NCI-H1417 treated with DMSO at 0.1 percent for 48 hours (cell line): ENCODE measurements around the gene SLC34A1.

Experiments used
- DNase-seq: peaks from one replicate; lab custom pipeline; 2025; lab: John Stamatoyannopoulos, UW

SLC34A1 gene

GRCh38 chr5:177388521-177389052, 4.4 kb downstream of the SLC34A1 start:
- DNase-seq, result no peak

- DNase-seq, result no peak
Observed at GRCh38 chr5:177389241-177390169, 5.3 kb downstream of the SLC34A1 start.

DNA sequence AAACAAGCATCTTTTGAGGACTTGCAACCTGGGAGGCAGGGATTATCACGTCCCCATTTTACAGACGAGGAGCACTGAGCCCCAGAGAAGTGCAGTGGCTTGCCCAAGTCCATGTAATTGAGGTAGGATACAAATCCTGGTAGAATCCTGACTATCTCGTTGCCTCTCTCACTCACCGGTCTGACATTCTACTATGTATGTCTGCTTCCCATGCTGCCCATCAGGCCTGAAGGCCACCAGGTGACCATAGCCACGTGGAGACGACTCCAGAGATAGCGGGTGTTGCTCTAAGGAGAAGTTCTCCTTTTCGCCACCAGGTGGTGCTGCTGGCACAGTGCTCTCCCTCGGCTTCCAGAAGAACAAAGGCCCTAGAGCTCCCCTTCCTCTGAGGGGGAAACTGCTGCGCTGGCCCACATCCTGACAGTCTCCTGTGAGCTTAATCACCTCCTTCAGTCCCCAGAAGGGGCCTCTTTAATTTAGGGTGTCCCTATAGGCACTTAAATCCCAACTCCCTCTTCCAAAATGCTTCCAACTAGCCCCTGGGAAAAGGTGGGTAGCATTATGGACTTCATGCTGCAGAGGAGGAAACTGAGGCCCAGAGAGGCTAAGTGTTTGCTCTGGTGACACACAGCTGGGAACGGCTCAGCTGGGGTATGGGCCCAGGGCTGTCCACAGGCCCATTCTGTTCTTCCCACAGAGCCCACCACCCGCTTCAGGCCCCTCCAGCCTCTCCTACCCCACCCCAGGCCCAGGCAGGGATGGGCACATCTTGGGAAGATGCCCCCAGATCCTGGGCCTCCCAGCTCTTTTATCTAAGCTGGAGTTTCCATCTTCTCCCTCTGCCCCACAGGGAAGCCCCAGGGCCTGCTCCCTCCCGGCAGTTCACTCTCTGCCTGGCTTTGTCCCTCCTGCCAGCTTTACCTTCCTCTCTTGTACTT, 6.4 kb downstream of the SLC34A1 start:
- peak; percentile 27 for DNase-seq

DNA sequence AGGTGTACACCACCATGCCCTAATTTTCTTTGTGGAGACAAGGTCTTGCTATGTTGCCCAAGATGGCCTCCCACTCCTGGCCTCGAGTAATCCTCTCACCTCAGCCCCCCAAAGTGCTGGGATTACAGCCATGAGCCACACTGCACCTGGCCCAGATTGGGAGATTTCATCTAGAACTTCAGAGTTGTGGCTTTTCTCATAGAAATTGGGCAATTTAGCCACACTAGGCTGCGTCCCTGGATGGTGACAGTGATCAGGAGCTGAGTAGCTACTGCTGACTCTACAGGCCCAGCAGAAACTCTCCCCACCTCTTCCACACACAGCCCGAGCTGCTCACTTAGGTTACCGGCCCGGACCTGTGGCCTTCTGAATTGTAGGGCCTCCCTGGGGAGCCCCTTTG, 8.5 kb downstream of the SLC34A1 start:
- DNase-seq, result no peak

- DNase-seq, result no peak
Observed at GRCh38 chr5:177393206-177393765, 9.1 kb downstream of the SLC34A1 start.

DNA sequence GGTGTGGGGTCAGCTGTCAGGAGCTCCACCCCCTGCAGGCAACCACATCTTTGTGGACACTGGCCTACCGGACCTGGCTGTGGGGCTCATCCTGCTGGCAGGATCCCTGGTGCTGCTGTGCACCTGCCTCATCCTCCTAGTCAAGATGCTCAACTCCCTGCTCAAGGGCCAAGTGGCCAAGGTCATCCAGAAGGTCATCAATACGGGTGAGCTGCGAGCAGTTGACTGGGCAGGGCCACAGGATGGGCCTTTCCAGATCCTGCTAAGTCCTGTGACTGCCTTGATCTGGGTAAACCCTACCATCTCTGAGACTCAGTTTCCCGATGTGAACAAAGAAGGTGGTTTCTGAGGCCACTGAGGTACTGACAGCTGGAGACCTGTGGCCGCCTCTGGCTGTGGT, 9.8 kb downstream of the SLC34A1 start:
- no peak for DNase-seq

GRCh38 chr5:177396078-177396477, 11.8 kb downstream of the SLC34A1 start:
- no peak for DNase-seq

DNA sequence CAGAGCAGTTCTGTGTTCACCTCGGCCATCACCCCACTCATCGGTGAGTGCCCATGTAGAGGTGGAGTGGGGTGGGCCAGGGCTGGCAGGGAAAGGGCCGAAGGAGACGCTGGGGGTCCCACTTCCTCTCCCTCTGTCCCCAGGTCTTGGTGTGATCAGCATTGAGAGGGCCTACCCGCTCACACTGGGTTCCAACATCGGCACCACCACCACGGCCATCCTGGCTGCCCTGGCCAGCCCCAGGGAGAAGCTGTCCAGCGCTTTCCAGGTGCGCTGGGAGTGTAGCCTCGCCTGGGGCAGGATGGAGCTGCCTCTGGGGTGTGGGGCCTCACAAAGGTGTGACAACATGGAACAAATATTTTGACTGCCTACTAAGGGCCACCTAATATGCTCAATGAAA, 12.6 kb downstream of the SLC34A1 start:
- no peak for DNase-seq

DNA sequence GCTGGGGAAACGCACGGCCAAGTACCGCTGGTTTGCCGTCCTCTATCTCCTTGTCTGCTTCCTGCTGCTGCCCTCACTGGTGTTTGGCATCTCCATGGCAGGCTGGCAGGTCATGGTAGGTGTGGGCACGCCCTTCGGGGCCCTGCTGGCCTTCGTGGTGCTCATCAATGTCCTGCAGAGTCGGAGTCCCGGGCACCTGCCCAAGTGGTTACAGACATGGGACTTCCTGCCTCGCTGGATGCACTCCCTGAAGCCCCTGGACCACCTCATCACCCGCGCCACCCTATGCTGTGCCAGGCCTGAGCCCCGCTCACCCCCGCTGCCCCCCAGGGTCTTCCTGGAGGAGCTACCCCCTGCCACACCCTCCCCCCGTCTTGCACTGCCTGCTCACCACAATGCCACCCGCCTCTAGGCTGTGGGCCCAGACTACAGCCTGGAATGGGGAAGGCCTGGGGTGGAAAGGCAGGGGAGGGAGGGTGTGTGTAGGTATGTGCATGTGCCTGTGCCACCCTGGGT, 13.7 kb downstream of the SLC34A1 start:
- DNase-seq, result no peak

GRCh38 chr5:177399997-177400868, 16.0 kb downstream of the SLC34A1 start, which contains the start of gene PFN3:
TSS of gene PFN3 (minus strand) at chr5:177400661. CDS start at chr5:177400576, 85 bp downstream.
- no peak for DNase-seq

GRCh38 chr5:177402271-177403043, 18.2 kb downstream of the SLC34A1 start:
- DNase-seq, result no peak

GRCh38 chr5:177403102-177403791, 19.0 kb downstream of the SLC34A1 start:
- DNase-seq, result no peak

- DNase-seq, result no peak
Observed at GRCh38 chr5:177403792-177404640, 19.8 kb downstream of the SLC34A1 start.

- DNase-seq, result no peak
Observed at GRCh38 chr5:177404641-177405179, 20.5 kb downstream of the SLC34A1 start.

DNA sequence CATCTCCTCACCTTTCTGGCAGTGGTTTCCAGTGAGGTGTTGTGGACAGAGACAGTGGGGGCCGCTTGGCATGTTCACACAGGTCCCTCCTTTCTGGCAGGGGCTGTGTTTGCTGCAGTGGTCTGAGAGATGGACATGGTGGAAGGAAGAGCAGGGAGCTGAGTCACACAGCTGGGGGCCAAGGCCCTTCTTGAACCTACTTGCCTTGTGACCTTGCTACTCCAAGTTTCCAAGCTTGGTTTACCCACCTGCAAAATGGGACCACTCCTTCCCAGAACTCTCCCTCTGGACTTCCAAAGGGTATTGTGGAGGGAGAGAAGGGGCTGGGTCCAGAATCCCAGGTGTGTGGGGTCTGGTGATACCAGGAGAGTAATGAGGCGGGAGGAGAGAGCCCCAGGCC, 21.1 kb downstream of the SLC34A1 start:
- DNase-seq, result no peak

- no peak for DNase-seq
Observed at GRCh38 chr5:177405805-177406204, 21.6 kb downstream of the SLC34A1 start.

DNA sequence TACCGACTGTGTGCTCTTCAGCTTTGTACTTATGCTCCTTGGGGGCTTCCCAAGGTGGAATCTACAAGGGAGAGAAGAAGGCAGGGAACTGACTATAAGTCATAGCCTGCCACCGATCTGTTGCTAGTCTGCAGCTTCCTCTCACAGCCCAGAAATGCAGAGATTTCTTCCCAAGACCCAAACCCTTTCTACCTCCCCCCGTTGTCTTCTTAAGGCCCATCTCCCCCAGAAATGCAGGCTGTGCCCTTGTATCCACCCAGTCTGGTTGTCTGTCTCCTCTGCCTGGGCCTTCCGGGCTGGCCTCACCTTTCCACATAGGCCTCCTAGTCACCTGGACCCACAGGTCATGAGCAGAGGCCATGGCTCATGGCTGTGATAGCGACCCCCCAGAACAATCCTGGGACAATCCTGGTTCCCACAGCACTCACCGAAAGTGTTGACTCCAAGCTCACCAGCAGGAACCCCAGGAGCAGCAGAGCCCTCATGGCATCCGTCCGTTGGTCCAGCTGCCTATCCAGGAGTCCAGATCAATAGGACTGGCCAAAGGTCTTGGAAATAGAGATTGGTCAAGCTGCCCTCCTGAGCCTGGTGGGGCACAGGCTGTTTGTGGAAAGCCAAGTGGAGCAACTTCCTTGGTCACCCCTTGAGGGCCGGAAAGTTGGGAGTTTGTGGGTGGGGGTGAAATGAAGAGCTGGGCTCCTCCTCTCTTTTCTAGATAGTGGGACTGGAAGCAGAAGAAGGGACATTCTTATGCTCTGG, 25.0 kb downstream of the SLC34A1 start, which contains the start of gene F12:
F12 (minus strand) TSS at position 522 of the 759 bp plus-strand sequence; CDS start at position 485, 37 bp downstream.
- DNase-seq, result no peak
